Left lung (tissue), 10 donors: ENCODE measurements around the gene TMUB1. TPM values are rescaled to one million over a fixed set of nuclear protein-coding genes. Genes with fewer than 3 reads are reported as not detected.

Source experiments
- ATAC-seq: fragments of 200-7000 bp; cut with Tn5 transposase; one replicate; pipeline ENCODE4 v1.9.1; 2020; ENCODE audit warnings: moderate library complexity
- DNase-seq, 4 donors: peaks; one replicate each; pipeline ENCODE4 v3.0.0-alpha.2; 2013 to 2020
- H3K27ac ChIP-seq, 2 donors: fragments of 200-600 bp; sonication (generic) in 1 of 2; one replicate each; pipeline versions ENCODE4 v1.5.0 to v1.8.0; 2020 to 2021
- H3K27me3 ChIP-seq, 2 donors: fragments of 200-600 bp; sonication (generic) in 1 of 2; one replicate each; pipeline versions ENCODE4 v1.5.0 to v1.8.0; 2020 to 2021
- H3K36me3 ChIP-seq, 2 donors: fragments of 200-600 bp; sonication (generic) in 1 of 2; one replicate each; pipeline versions ENCODE4 v1.5.0 to v1.8.0; 2020 to 2021
- H3K4me1 ChIP-seq, 2 donors: fragments of 200-600 bp; one replicate each; pipeline ENCODE4 v1.8.0; 2021
- H3K4me3 ChIP-seq, 2 donors: fragments of 200-600 bp; sonication (generic) in 1 of 2; one replicate each; pipeline versions ENCODE4 v1.5.0 to v1.8.0; 2020 to 2021; ENCODE audit warnings: mild to moderate bottlenecking in 1 of 2
- H3K9me3 ChIP-seq, 2 donors: fragments of 200-600 bp; sonication (generic) in 1 of 2; one replicate each; pipeline versions ENCODE4 v1.5.0 to v1.8.0; 2020 to 2021
- intact Hi-C, 2 donors: fragments of 100-400 bp; cut with DNase I; formaldehyde crosslinking; loops; one replicate each; pipeline versions ENCODE4 v1.11.2 to v1.14.2; 2022
- polyA plus RNA-seq, 6 donors: library from polyadenylated mRNA; unstranded; fragments of 120-200 nt; gene quantifications; one replicate each; pipeline ENCODE4 v1.2.1, GENCODE V29; 2013; ENCODE audit not compliant: insufficient read length in 6 of 6
- total RNA-seq, 2 donors: library from RNA; stranded (reverse); fragmentation: NEBNext Ultra II Directional; extraction: Animal tissue kit (Norgen Biotek cat#: 25700); gene quantifications; one replicate each; pipeline ENCODE4 v1.2.1, GENCODE V29; 2021
- TF ChIP-seq, protein P1 (sequence below), 2 donors: fragments of 200-600 bp; sonication (generic) in 1 of 2; IDR thresholded peaks; one replicate each; pipeline versions ENCODE4 v1.5.0 to v1.8.0; 2021; ENCODE audit warnings: antibody characterized with exemption in 2 of 2
- donor health status: DM: no; HTN: yes; CAD: no.
- donor health status: DM: no; HTN: no; CAD: no.

TMUB1 gene
- total and polyA plus RNA-seq, 8 donors, result 21.2 to 49.1 (median 24.5) TPM

DNA sequence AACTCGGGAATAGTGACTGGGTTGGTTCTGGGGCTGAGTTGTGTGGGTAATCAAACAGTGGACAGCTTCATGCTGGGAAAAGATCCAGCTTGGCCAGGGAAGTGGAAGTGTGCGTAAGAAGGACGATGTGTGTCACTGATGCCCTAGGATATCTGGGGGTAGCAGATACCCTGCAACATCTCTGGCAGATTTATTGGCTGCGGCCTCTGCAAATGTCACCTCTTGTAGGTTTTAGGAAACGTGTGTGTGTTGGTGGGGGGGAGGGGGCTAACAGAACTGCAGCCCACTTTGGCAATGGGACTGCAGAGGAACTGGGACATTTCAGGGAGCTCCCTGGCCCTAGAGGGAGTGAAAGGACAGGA, 2.0 kb upstream of the TMUB1 start:
- DNase-seq (no peak), ATAC-seq (no peak)
- TF ChIP-seq, protein P1, sequence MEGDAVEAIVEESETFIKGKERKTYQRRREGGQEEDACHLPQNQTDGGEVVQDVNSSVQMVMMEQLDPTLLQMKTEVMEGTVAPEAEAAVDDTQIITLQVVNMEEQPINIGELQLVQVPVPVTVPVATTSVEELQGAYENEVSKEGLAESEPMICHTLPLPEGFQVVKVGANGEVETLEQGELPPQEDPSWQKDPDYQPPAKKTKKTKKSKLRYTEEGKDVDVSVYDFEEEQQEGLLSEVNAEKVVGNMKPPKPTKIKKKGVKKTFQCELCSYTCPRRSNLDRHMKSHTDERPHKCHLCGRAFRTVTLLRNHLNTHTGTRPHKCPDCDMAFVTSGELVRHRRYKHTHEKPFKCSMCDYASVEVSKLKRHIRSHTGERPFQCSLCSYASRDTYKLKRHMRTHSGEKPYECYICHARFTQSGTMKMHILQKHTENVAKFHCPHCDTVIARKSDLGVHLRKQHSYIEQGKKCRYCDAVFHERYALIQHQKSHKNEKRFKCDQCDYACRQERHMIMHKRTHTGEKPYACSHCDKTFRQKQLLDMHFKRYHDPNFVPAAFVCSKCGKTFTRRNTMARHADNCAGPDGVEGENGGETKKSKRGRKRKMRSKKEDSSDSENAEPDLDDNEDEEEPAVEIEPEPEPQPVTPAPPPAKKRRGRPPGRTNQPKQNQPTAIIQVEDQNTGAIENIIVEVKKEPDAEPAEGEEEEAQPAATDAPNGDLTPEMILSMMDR (IDR thresholded peaks at IDR 0.05), result no peak
- Histone ChIP-seq H3K36me3 (no peaks in the 10 kb centered on the region), H3K9me3 (no peaks in the 10 kb centered on the region), H3K27me3 (peaks cover 0 to 12% of the 10 kb centered on the region in 2 donors), H3K4me3 (peak overlapping the region; percentile 26 to 87), H3K4me1 (peaks cover 49 to 75% of the 10 kb centered on the region in 2 donors), H3K27ac (peak overlapping the region; percentile 87 to 90)
- intact Hi-C loops, result no loop called here

DNA sequence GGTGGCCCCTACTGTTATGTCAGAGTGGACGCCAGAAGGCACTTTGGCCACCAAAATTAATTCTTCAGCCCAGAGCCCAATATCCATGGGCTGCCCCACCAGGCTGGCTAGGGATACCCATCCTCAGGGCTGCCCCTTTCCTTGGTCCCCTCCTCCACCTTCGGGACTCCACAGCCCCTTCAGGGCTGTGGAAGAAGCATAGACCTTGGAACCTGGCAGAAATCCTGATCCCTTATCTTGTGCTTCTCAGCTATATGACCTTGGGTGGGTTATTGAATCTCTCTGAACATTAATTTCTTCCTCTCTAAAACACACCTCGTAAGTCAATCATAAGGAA, 499 bp upstream of the TMUB1 start:
- H3K27ac ChIP-seq, result peak overlapping the region in 1 of 2 donors; percentile 91
- no peak for ATAC-seq
- H3K9me3 ChIP-seq, result no peaks in the 10 kb centered on the region
- DNase-seq, result no peak
- peaks cover 0 to 12% of the 10 kb centered on the region in 2 donors for H3K27me3 ChIP-seq
- intact Hi-C loops, result no loop called here
- H3K4me1 ChIP-seq, result peaks cover 47 to 74% of the 10 kb centered on the region in 2 donors
- H3K4me3 ChIP-seq, result peak overlapping the region; percentile 65 to 98
- no peaks in the 10 kb centered on the region for H3K36me3 ChIP-seq
- TF ChIP-seq, protein P1 (IDR thresholded peaks at IDR 0.05), result no peak

DNA sequence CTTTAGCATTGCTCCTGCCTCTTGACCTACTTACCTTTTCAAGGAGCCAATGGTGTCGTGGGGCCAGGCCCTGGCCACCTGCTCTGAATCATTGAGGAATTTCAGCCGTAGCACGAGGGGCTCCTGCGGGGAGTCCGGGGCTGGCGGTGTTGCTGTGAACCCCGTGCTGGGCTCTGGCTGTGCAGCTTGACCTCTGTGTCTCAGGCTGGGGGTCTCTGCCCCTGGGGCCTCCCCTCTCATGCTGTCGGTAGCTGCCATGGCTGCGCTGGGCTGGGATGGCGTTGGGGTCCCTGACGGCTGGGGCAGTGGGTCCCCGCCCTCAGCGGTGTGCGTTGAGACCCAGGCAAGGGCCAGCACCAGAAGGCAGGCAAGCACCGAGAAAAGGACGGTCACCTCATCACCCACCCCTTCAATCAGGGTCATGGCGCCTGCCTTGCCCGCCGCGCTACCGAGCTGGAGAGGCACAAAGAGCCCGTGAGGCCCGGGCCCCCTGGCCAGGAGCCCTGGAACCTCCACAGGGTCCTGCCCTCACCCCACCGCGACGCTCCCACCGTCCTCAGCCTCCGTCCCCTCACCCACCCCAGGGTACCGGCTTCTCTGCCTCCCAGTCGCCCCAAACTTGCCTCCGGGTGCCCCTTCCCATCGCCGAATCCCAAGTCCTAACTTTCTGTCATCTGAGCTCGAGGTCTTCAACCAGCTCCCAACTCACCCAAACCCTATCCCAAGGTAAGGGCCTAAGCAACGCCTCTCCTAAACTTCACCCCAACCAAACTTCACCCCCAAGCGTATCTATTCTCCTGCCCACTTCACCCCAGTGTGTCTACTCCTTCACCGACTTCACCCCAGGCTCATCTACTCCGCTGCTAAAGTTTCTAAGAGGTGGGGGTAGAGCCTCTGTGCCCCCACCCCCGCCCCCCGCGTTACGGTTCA, 887 bp downstream of the TMUB1 start:
- Histone ChIP-seq H3K4me3 (peak overlapping the region; percentile 65 to 98), H3K36me3 (no peaks in the 10 kb centered on the region), H3K27me3 (peaks cover 0 to 6% of the 10 kb centered on the region in 2 donors), H3K9me3 (no peaks in the 10 kb centered on the region), H3K27ac (peak overlapping the region; percentile 91), H3K4me1 (peaks cover 39 to 72% of the 10 kb centered on the region in 2 donors)
- ATAC-seq (no peak), DNase-seq (peak in 2 of 4 donors; percentile 36 to 80)
- intact Hi-C loops, result no loop called here
- TF ChIP-seq, protein P1 (IDR thresholded peaks at IDR 0.05), result no peak

DNA sequence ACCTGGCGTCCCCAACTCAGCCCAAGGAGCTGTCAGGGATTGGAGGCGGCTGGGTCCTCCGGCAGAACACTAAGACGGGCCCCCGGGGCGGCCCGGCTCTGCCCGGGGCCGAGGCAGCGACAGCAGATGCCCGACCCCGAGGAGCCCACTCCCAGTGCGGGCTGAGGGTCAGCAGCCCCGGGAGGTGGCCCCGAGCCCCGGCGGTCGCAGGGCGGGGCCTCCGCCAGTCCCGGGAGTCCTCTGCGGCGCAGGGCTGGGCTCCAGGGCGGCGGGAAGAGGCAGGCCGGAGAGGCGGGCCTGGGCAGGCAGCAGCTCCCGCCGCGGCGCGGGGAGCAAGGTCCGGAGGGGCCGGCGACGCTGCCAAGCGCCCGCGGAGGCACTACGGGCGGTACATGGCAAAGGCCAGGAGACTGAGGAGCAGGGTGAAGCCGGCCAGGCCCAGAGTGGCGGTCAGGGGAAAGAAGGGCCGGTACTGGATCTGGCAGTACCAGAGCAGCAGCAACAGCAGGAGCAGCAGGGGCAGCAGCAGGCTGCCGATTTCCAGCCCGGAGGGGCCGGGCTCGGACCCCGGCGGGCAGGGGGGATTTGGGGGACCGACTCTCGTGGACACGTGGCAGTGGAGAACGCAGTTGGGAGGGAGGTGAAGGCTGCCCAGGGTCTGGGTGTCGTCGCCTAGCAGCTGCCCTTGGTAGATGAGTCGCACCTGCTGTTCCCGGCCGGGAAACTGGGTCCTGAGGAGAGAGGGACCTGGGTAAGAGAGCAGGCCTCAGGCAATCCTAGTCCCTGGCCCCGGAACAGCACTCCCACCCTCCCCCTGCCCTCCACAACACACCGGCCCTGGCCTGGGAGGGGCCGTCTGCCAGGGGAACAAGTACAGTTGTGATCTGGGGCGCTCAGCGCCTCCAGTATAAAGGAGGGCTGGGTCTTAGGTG, 1.9 kb downstream of the TMUB1 start:
- Histone ChIP-seq H3K4me3 (peak overlapping the region; percentile 94 to 98), H3K36me3 (peaks cover 0 to 10% of the 10 kb centered on the region in 2 donors), H3K27me3 (no peaks in the 10 kb centered on the region), H3K4me1 (peaks cover 39 to 71% of the 10 kb centered on the region in 2 donors), H3K9me3 (no peaks in the 10 kb centered on the region), H3K27ac (peak overlapping the region; percentile 91)
- ATAC-seq (no peak), DNase-seq (peak in 2 of 4 donors; percentile 32 to 83)
- TF ChIP-seq, protein P1 (IDR thresholded peaks at IDR 0.05), result no peak
- intact Hi-C loops, result no loop called here
